Omental fat pad (tissue), 4 donors: ENCODE measurements around the gene ADAM29. TPM values are rescaled to one million over a fixed set of nuclear protein-coding genes. Genes with fewer than 3 reads are reported as not detected.
"Not testable (repeated sequence)": the region's sequence is repeated elsewhere in the genome, so short reads cannot be mapped to it uniquely, and the experiment has no call there.

ENCODE experiments used
- ATAC-seq: fragments of 150-250 bp; one replicate; pipeline ENCODE4 v1.9.1; 2016; ENCODE audit warnings: mild to moderate bottlenecking, moderate library complexity; ENCODE audit not compliant: low FRiP score
- DNase-seq: peaks from one replicate; pipeline ENCODE4 v3.0.0-alpha.2; 2019; ENCODE audit warnings: low spot score
- CTCF ChIP-seq, 3 donors: fragments of 450-650 bp; IDR thresholded peaks; one replicate each; pipeline ENCODE4 v1.5.1; 2016 to 2017; ENCODE audit warnings: antibody characterized with exemption in 3 of 3, mild to moderate bottlenecking in 3 of 3, moderate library complexity in 2 of 3
- small RNA-seq: library from RNA; depleted of rRNA; stranded (forward); fragments of <200 nt; gene quantifications from one replicate; pipeline ENCODE3, GENCODE V24; 2016
- total RNA-seq, 4 donors: library from RNA; depleted of rRNA; stranded (reverse); fragments of >200 nt; gene quantifications; one replicate each; pipeline ENCODE4 v1.1.0, GENCODE V29; 2016

Gene ADAM29
- total RNA-seq, 4 donors from 2014 or later = not detected

GRCh38 chr4:174993916-174994315 is 75.8 kb downstream of the ADAM29 start:
- no peak for ATAC-seq

GRCh38 chr4:174996079-174996478 is 77.9 kb downstream of the ADAM29 start:
- no peak for TF ChIP-seq CTCF (IDR thresholded peaks at IDR 0.05)
- ATAC-seq (no peak), DNase-seq (no peak)

More at GRCh38 chr4:174993916-174994315, 75.8 kb downstream of the ADAM29 start:
- DNase-seq = no peak
- no peak for TF ChIP-seq CTCF (IDR thresholded peaks at IDR 0.05)

- ATAC-seq (no peak), DNase-seq (no peak)
- no peak for TF ChIP-seq CTCF (IDR thresholded peaks at IDR 0.05)
Measured at GRCh38 chr4:174999407-174999806, 81.2 kb downstream of the ADAM29 start.

GRCh38 chr4:175017751-175018150 is 99.6 kb downstream of the ADAM29 start:
- DNase-seq = no peak
- no peak for ATAC-seq
- TF ChIP-seq CTCF (IDR thresholded peaks at IDR 0.05) = no peak

GRCh38 chr4:175019447-175019846 is 101.3 kb downstream of the ADAM29 start:
- not testable (repeated sequence) for DNase-seq, ATAC-seq

Small RNA genes lying within 50 kb of the gene (small RNA-seq; reads per million reads assigned to genes)
- gene AC105914.1 = not detected

Other genes starting within 250 kb of the ADAM29 start
- not detected for gene GLRA3, start 89.1 kb upstream of the ADAM29 start, total RNA-seq